Smooth muscle cell (in vitro differentiated cells): ENCODE data around the gene DCBLD1. TPM values are rescaled to one million over a fixed set of nuclear protein-coding genes. Genes with fewer than 3 reads are reported as not detected.

Experiments used
- DNase-seq: peaks from one replicate; lab custom pipeline; 2025; ENCODE audit not compliant: unreplicated experiment; lab: John Stamatoyannopoulos, UW
- H2AFZ ChIP-seq: fragments of 200-600 bp; sonication (generic); 2 replicates; pipeline ENCODE4 v1.6.0; 2016; ENCODE audit warnings: antibody characterized with exemption, low read depth, mild to moderate bottlenecking
- H3F3A ChIP-seq: fragments of 200-600 bp; sonication (generic); 2 replicates; pipeline ENCODE4 v1.6.0; 2017; ENCODE audit warnings: antibody characterized with exemption, low read depth
- H3K27ac ChIP-seq: fragments of 200-600 bp; sonication (generic); 2 replicates; pipeline ENCODE4 v1.5.1; 2016; ENCODE audit warnings: low read depth, mild to moderate bottlenecking
- H3K27me3 ChIP-seq: fragments of 200-600 bp; sonication (generic); 2 replicates; pipeline ENCODE4 v1.6.1; 2016; ENCODE audit warnings: low read depth, mild to moderate bottlenecking
- H3K36me3 ChIP-seq: fragments of 200-600 bp; sonication (generic); 2 replicates; pipeline ENCODE4 v1.5.1; 2016; ENCODE audit warnings: low read depth
- H3K4me1 ChIP-seq: fragments of 200-600 bp; sonication (generic); 2 replicates; pipeline ENCODE4 v1.5.1; 2016; ENCODE audit warnings: low read depth
- H3K4me2 ChIP-seq: fragments of 200-600 bp; sonication (generic); 2 replicates; pipeline ENCODE4 v1.6.0; 2016; ENCODE audit warnings: mild to moderate bottlenecking
- H3K4me3 ChIP-seq: fragments of 200-600 bp; sonication (generic); 2 replicates; pipeline ENCODE4 v1.5.1; 2016; ENCODE audit warnings: mild to moderate bottlenecking
- H3K79me2 ChIP-seq: fragments of 200-600 bp; sonication (generic); 2 replicates; pipeline ENCODE4 v1.6.0; 2016; ENCODE audit warnings: low read depth, mild to moderate bottlenecking
- H3K9ac ChIP-seq: fragments of 200-600 bp; sonication (generic); 2 replicates; pipeline ENCODE4 v1.6.0; 2016; ENCODE audit warnings: low read depth
- H3K9me3 ChIP-seq: fragments of 200-600 bp; sonication (generic); replicated peaks from 2 replicates; pipeline ENCODE4 v1.5.1; 2016; ENCODE audit warnings: low read depth
- H4K20me1 ChIP-seq: fragments of 200-600 bp; sonication (generic); 2 replicates; pipeline ENCODE4 v1.6.0; 2016; ENCODE audit warnings: low read depth
- CTCF ChIP-seq: fragments of 200-600 bp; sonication (generic); IDR thresholded peaks from 2 replicates; pipeline ENCODE4 v1.5.1; 2017; ENCODE audit warnings: borderline replicate concordance, mild to moderate bottlenecking, antibody characterized with exemption; ENCODE audit not compliant: insufficient read depth, poor library complexity, severe bottlenecking
- WGBS: methylation state at CpG from one replicate; pipeline ENCODE4 v1.1.7; 2016; ENCODE audit warnings: low lambda C conversion rate; 5-methylcytosine and 5-hydroxymethylcytosine counted together
- polyA plus RNA-seq: library from polyadenylated mRNA; unstranded; fragments of >200 nt; fragmentation: Nextera tagmentation; extraction: Ambion mirVana; gene quantifications from 2 replicates; pipeline ENCODE4 v1.2.1, GENCODE V29; 2016
- total RNA-seq: library from RNA; depleted of rRNA; stranded (reverse); fragments of >200 nt; gene quantifications from 2 replicates; pipeline ENCODE4 v1.2.3, GENCODE V29; 2014

The DCBLD1 gene
- total and polyA plus RNA-seq, 2 experiments from 2014 or later = 44.6 to 82.1 TPM

- peak overlapping the region; percentile 32 for H3K27ac ChIP-seq
- peaks cover 21% of the 10 kb centered on the region for H3F3A ChIP-seq
- no peaks in the 10 kb centered on the region for H3K9me3 ChIP-seq
- H3K4me3 ChIP-seq = no peak overlapping the region
- H3K4me2 ChIP-seq = peak overlapping the region; percentile 8
- no peaks in the 10 kb centered on the region for H3K27me3 ChIP-seq
- no peak for DNase-seq
- WGBS = 56% methylated on average over 2 of the region's 2 CpGs
- H3K4me1 ChIP-seq = peaks cover 31% of the 10 kb centered on the region
- no peaks in the 10 kb centered on the region for H3K79me2 ChIP-seq
- no peaks in the 10 kb centered on the region for H3K36me3 ChIP-seq
- H2AFZ ChIP-seq = peak overlapping the region; percentile 26
- no peak for TF ChIP-seq CTCF
- H4K20me1 ChIP-seq = no peaks in the 10 kb centered on the region
- H3K9ac ChIP-seq = no peak overlapping the region
These were observed 37.9 kb upstream of the DCBLD1 start for GRCh38 chr6:117444600-117444999.

GRCh38 chr6:117446861-117447260 lies 35.6 kb upstream of the DCBLD1 start:
- peaks cover 26% of the 10 kb centered on the region for H3F3A ChIP-seq
- no peaks in the 10 kb centered on the region for H4K20me1 ChIP-seq
- no peaks in the 10 kb centered on the region for H3K27me3 ChIP-seq
- peak overlapping the region; percentile 80 for H3K4me2 ChIP-seq
- WGBS = 57% methylated on average over 3 of the region's 3 CpGs
- no peak overlapping the region for H3K9ac ChIP-seq
- peaks cover 46% of the 10 kb centered on the region for H3K4me1 ChIP-seq
- H3K4me3 ChIP-seq = no peak overlapping the region
- no peaks in the 10 kb centered on the region for H3K9me3 ChIP-seq
- H3K27ac ChIP-seq = peak overlapping the region; percentile 100
- H2AFZ ChIP-seq = peak overlapping the region; percentile 13
- H3K36me3 ChIP-seq = no peaks in the 10 kb centered on the region
- TF ChIP-seq CTCF = no peak
- H3K79me2 ChIP-seq = no peaks in the 10 kb centered on the region
- DNase-seq = no peak

GRCh38 chr6:117448011-117448410 lies 34.5 kb upstream of the DCBLD1 start:
- H3K9ac ChIP-seq = peak overlapping the region; percentile 88
- peak overlapping the region; percentile 78 for H2AFZ ChIP-seq
- H3F3A ChIP-seq = peaks cover 26% of the 10 kb centered on the region
- H4K20me1 ChIP-seq = no peaks in the 10 kb centered on the region
- peaks cover 47% of the 10 kb centered on the region for H3K4me1 ChIP-seq
- peak overlapping the region; percentile 80 for H3K4me2 ChIP-seq
- H3K36me3 ChIP-seq = no peaks in the 10 kb centered on the region
- 29% methylated on average over 5 of the region's 5 CpGs for WGBS
- no peaks in the 10 kb centered on the region for H3K79me2 ChIP-seq
- no peaks in the 10 kb centered on the region for H3K27me3 ChIP-seq
- DNase-seq = no peak
- peak overlapping the region; percentile 100 for H3K27ac ChIP-seq
- H3K9me3 ChIP-seq = no peaks in the 10 kb centered on the region
- no peak overlapping the region for H3K4me3 ChIP-seq
- no peak for TF ChIP-seq CTCF

GRCh38 chr6:117448732-117449485 lies 33.6 kb upstream of the DCBLD1 start:
- no peaks in the 10 kb centered on the region for H4K20me1 ChIP-seq
- TF ChIP-seq CTCF = no peak
- no peaks in the 10 kb centered on the region for H3K27me3 ChIP-seq
- no peak overlapping the region for H2AFZ ChIP-seq
- H3K4me2 ChIP-seq = peak overlapping the region; percentile 80
- H3K4me1 ChIP-seq = peaks cover 47% of the 10 kb centered on the region
- peak overlapping the region; percentile 98 for H3K9ac ChIP-seq
- WGBS = 8% methylated on average over 6 of the region's 6 CpGs
- H3F3A ChIP-seq = peaks cover 26% of the 10 kb centered on the region
- no peaks in the 10 kb centered on the region for H3K79me2 ChIP-seq
- DNase-seq = no peak
- H3K4me3 ChIP-seq = no peak overlapping the region
- no peaks in the 10 kb centered on the region for H3K36me3 ChIP-seq
- peak overlapping the region; percentile 100 for H3K27ac ChIP-seq
- H3K9me3 ChIP-seq = no peaks in the 10 kb centered on the region
